Chondrocyte (in vitro differentiated cells): ENCODE measurements around the gene TTC34. TPM values are rescaled to one million over a fixed set of nuclear protein-coding genes. Genes with fewer than 3 reads are reported as not detected.
A peak's percentile ranks its signal among the peaks of the same experiment; 100 is the strongest.
"Not testable (repeated sequence)": the region's sequence is repeated elsewhere in the genome, so short reads cannot be mapped to it uniquely, and the experiment has no call there.

Source experiments
- DNase-seq: peaks from one replicate; pipeline ENCODE4 v3.0.0; 2021; ENCODE audit warnings: mixed read lengths, low spot score
- H3K27ac Mint-ChIP-seq: one replicate; pipeline ENCODE4 v1.8.0; 2021; ENCODE audit warnings: mild to moderate bottlenecking, moderate library complexity, mixed read lengths; ENCODE audit not compliant: unreplicated experiment
- H3K27me3 Mint-ChIP-seq: 2 replicates; pipeline ENCODE4 v1.8.0; 2021; ENCODE audit warnings: low read depth, mixed read lengths
- H3K36me3 Mint-ChIP-seq: 2 replicates; pipeline ENCODE4 v1.8.0; 2021; ENCODE audit warnings: low read depth, mixed read lengths
- H3K4me1 Mint-ChIP-seq: 2 replicates; pipeline ENCODE4 v1.8.0; 2021; ENCODE audit warnings: low read depth, mild to moderate bottlenecking, mixed read lengths
- H3K4me3 Mint-ChIP-seq: one replicate; pipeline ENCODE4 v1.8.0; 2021; ENCODE audit warnings: mild to moderate bottlenecking, moderate library complexity, mixed read lengths; ENCODE audit not compliant: unreplicated experiment
- H3K9me3 Mint-ChIP-seq: 2 replicates; pipeline ENCODE4 v1.8.0; 2021; ENCODE audit warnings: low read depth, mixed read lengths
- total RNA-seq: library from RNA; stranded (reverse); gene quantifications from 3 replicates; pipeline ENCODE4 v1.2.1, GENCODE V29; 2021

The TTC34 gene
- total RNA-seq, 1 donor from 2014 or later = 0.60 TPM

DNA sequence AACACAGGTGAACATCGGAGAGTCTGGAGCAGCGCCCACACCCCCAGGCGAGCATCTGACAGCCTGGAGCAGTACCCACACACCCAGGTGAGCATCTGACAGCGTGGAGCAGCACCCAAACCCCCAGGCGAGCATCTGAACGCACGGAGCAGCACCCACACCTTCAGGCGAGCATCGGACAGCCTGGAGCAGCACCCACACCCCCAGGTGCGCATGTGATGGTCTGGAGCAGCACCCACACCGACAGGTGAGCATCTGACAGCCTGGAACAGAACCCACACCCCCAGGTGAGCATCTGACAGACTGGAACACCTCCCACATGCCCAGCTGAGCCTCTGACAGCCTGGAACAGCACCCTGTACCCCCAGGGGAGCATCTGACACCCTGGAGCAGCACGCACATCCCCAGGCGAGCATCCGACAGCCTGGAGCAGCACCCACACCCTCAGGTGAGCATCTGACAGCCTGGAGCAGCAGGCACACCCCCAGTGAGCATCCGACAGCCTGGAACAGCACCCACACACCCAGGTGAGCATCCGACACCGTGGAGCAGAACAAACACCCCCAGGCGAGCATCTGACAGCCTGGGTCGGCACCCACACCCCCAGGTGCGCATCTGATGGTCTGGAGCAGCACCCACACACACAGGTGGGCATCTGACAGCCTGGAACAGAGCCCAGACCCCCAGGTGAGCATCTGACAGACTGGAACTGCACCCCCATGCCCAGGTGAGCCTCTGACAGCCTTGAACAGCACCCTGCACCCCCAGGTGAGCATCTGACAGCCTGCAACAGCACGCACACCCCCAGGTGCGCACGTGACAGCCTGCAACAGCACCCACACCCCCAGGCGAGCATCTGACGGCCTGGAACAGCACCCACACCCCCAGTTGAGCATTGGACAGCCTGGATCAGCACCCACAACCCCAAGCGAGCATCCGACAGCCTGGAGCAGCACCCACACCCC lies 50.4 kb downstream of the TTC34 start:
- not testable (repeated sequence) for H3K9me3 Mint-ChIP-seq, H3K27ac Mint-ChIP-seq, DNase-seq, H3K4me1 Mint-ChIP-seq, H3K36me3 Mint-ChIP-seq, H3K27me3 Mint-ChIP-seq, H3K4me3 Mint-ChIP-seq

GRCh38 chr1:2750041-2750680 lies 51.3 kb downstream of the TTC34 start:
- not testable (repeated sequence) for H3K9me3 Mint-ChIP-seq, H3K4me1 Mint-ChIP-seq, DNase-seq, H3K27ac Mint-ChIP-seq, H3K4me3 Mint-ChIP-seq, H3K27me3 Mint-ChIP-seq, H3K36me3 Mint-ChIP-seq

GRCh38 chr1:2748626-2749025 lies 52.9 kb downstream of the TTC34 start:
- H3K4me3 Mint-ChIP-seq, DNase-seq, H3K9me3 Mint-ChIP-seq, H3K27me3 Mint-ChIP-seq, H3K4me1 Mint-ChIP-seq, H3K27ac Mint-ChIP-seq, H3K36me3 Mint-ChIP-seq: not testable (repeated sequence)

DNA sequence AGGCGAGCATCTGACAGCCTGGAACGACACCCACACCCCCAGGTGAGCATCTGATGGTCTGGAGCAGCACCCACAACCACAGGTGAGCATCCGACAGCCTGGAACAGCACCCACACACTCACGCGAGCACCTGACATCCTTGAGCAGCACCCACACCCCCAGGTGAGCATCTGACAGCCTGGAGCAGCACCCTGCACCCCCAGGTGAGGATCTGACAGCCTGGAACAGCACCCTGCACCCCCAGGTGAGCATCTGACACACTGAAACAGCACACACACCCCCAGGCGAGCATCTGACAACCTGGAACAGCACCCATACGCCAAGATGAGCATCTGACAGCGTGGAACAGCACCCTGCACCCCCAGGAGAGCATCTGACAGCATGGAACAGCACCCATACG lies 106.7 kb downstream of the TTC34 start:
- H3K36me3 Mint-ChIP-seq, H3K27me3 Mint-ChIP-seq, H3K27ac Mint-ChIP-seq, H3K4me3 Mint-ChIP-seq, H3K4me1 Mint-ChIP-seq, H3K9me3 Mint-ChIP-seq: not testable (repeated sequence)
- peak; percentile 40 for DNase-seq

DNA sequence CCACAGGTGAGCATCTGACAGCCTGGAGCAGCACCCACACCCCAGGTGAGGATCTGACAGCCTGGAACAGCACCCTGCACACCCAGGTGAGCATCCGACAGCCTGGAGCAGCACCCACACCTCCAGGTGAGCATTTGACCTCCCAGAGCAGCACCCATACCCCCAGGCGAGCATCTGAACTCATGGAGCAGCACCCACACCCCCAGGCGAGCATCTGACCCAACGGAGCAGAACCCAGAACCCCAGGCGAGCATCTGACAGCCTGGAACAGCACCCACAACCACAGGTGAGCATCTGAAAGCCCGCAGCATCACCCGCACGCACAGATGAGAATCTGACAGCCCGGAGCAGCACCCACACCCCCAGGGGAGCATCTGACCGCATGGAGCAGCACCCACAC lies 111.3 kb downstream of the TTC34 start:
- peak; percentile 65 for DNase-seq
- H3K36me3 Mint-ChIP-seq, H3K4me1 Mint-ChIP-seq, H3K9me3 Mint-ChIP-seq, H3K27me3 Mint-ChIP-seq, H3K27ac Mint-ChIP-seq, H3K4me3 Mint-ChIP-seq: not testable (repeated sequence)

DNA sequence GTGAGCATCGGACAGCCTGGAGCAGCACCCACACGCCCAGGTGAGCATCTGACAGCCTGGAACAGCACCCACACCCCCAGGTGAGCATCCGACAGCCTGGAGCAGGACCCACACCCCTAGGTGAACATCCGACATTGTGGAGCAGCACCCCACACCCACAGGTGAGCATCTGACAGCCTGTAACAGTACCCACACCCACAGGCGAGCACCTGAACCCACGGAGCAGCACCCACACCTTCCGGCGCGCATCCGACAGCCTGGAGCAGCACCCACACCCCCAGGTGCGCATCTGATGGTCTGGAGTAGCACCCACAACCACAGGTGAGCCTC lies 113.2 kb downstream of the TTC34 start:
- H3K27me3 Mint-ChIP-seq, H3K27ac Mint-ChIP-seq, H3K9me3 Mint-ChIP-seq, H3K4me3 Mint-ChIP-seq, DNase-seq, H3K36me3 Mint-ChIP-seq, H3K4me1 Mint-ChIP-seq: not testable (repeated sequence)

- not testable (repeated sequence) for H3K36me3 Mint-ChIP-seq, H3K9me3 Mint-ChIP-seq, H3K27ac Mint-ChIP-seq, H3K4me1 Mint-ChIP-seq, H3K4me3 Mint-ChIP-seq, H3K27me3 Mint-ChIP-seq
- DNase-seq = peak; percentile 98
Measured at GRCh38 chr1:2687638-2688335, 113.7 kb downstream of the TTC34 start.

- not testable (repeated sequence) for H3K4me1 Mint-ChIP-seq, H3K27ac Mint-ChIP-seq, H3K9me3 Mint-ChIP-seq, H3K36me3 Mint-ChIP-seq, H3K27me3 Mint-ChIP-seq, H3K4me3 Mint-ChIP-seq
- peak; percentile 79 for DNase-seq
Measured at GRCh38 chr1:2687174-2687591, 114.3 kb downstream of the TTC34 start.

- not testable (repeated sequence) for H3K9me3 Mint-ChIP-seq, H3K4me3 Mint-ChIP-seq, H3K27ac Mint-ChIP-seq
Measured at GRCh38 chr1:2686091-2686863, 115.2 kb downstream of the TTC34 start.

GRCh38 chr1:2685671-2686070 lies 115.8 kb downstream of the TTC34 start:
- not testable (repeated sequence) for H3K4me3 Mint-ChIP-seq, H3K9me3 Mint-ChIP-seq, H3K27me3 Mint-ChIP-seq, H3K36me3 Mint-ChIP-seq, H3K4me1 Mint-ChIP-seq, H3K27ac Mint-ChIP-seq
- DNase-seq = peak; percentile 7

More at GRCh38 chr1:2686091-2686863, 115.2 kb downstream of the TTC34 start:
- H3K4me1 Mint-ChIP-seq, H3K36me3 Mint-ChIP-seq, H3K27me3 Mint-ChIP-seq: not testable (repeated sequence)
- DNase-seq = peak; percentile 4

- H3K4me3 Mint-ChIP-seq, H3K27ac Mint-ChIP-seq, H3K27me3 Mint-ChIP-seq, H3K9me3 Mint-ChIP-seq, H3K36me3 Mint-ChIP-seq, H3K4me1 Mint-ChIP-seq: not testable (repeated sequence)
- DNase-seq = peak; percentile 28
Measured at GRCh38 chr1:2684878-2685277, 116.6 kb downstream of the TTC34 start.

GRCh38 chr1:2684000-2684399 lies 117.5 kb downstream of the TTC34 start:
- H3K27ac Mint-ChIP-seq, H3K27me3 Mint-ChIP-seq, H3K4me1 Mint-ChIP-seq, H3K36me3 Mint-ChIP-seq, H3K4me3 Mint-ChIP-seq, H3K9me3 Mint-ChIP-seq: not testable (repeated sequence)
- peak; percentile 94 for DNase-seq
